ENCODE data around the gene S100A2.
"Not testable (repeated sequence)": the region's sequence is repeated elsewhere in the genome, so short reads cannot be mapped to it uniquely, and the experiment has no call there.

DNA sequence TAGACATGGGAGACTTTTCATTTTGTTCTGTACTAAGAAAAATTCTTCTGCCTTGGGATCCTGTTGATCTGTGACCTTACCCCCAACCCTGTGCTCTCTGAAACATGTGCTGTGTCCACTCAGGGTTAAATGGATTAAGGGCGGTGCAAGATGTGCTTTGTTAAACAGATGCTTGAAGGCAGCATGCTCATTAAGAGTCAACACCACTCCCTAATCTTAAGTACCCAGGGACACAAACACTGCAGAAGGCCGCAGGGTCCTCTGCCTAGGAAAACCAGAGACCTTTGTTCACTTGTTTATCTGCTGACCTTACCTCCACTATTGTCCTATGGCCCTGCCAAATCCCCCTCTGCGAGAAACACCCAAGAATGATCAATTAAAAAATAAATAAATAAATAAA lies 17.9 kb upstream of the S100A2 start:
- TF ChIP-seq CTCF (conservative IDR thresholded peaks at IDR 0.05); ZFX (IDR thresholded peaks at IDR 0.05): not testable (repeated sequence)
